ENCODE measurements around the gene BEST1. TPM values are rescaled to one million over a fixed set of nuclear protein-coding genes. Genes with fewer than 3 reads are reported as not detected.
A peak's percentile ranks its signal among the peaks of the same experiment; 100 is the strongest.

The BEST1 gene
- total RNA-seq, 4 donors from 2014 or later, result 0.67 to 3.3 (median 1.9) TPM

GRCh38 chr11:61904539-61905048 lies 45.6 kb upstream of the BEST1 start:
- Histone ChIP-seq H3K27ac (no peak overlapping the region), H3K27me3 (no peaks in the 10 kb centered on the region), H3K4me1 (peaks cover 4 to 14% of the 10 kb centered on the region in 2 donors), H3K9me3 (no peaks in the 10 kb centered on the region), H3K4me3 (replicated peaks in 1 of 3) (no peak overlapping the region), H3K36me3 (peaks cover 0 to 8% of the 10 kb centered on the region in 2 donors)
- intact Hi-C loops (cut with DNase I), result loop anchor here (5.0 kb wide), 1 partner anchor 43 kb away; no protein-coding TSS in a partner anchor
- TF ChIP-seq CTCF (IDR thresholded peaks at IDR 0.05), result no peak
- no peak for TF ChIP-seq POLR2A (IDR thresholded peaks at IDR 0.05)
- DNase-seq, result peak; percentile 56 to 57
- WGBS, 2 donors, result 54 to 73% methylated on average over 6 to 19 of the region's 19 CpGs

GRCh38 chr11:61905067-61905696 lies 45.0 kb upstream of the BEST1 start:
- intact Hi-C loops (cut with DNase I), result no loop called here
- peaks cover 4 to 14% of the 10 kb centered on the region in 2 donors for H3K4me1 ChIP-seq
- no peaks in the 10 kb centered on the region for H3K9me3 ChIP-seq
- H3K27ac ChIP-seq, result no peak overlapping the region
- H3K27me3 ChIP-seq, result no peaks in the 10 kb centered on the region
- TF ChIP-seq CTCF (IDR thresholded peaks at IDR 0.05) (no peak), POLR2A (IDR thresholded peaks at IDR 0.05) (no peak)
- H3K4me3 ChIP-seq (replicated peaks in 1 of 3), result no peak overlapping the region
- no peak for DNase-seq
- H3K36me3 ChIP-seq, result peaks cover 0 to 8% of the 10 kb centered on the region in 2 donors
- 96% methylated on average over 13 of the region's 13 CpGs for WGBS, 2 donors

GRCh38 chr11:61905801-61906521 lies 44.2 kb upstream of the BEST1 start:
- peaks cover 4 to 14% of the 10 kb centered on the region in 2 donors for H3K4me1 ChIP-seq
- intact Hi-C loops (cut with DNase I), result no loop called here
- no peak overlapping the region for H3K27ac ChIP-seq
- 91 to 100% methylated on average over 3 to 5 of the region's 14 CpGs for WGBS, 2 donors
- DNase-seq, result no peak
- H3K36me3 ChIP-seq, result peaks cover 0 to 8% of the 10 kb centered on the region in 2 donors
- TF ChIP-seq POLR2A (IDR thresholded peaks at IDR 0.05) (no peak), CTCF (IDR thresholded peaks at IDR 0.05) (no peak)
- H3K27me3 ChIP-seq, result no peaks in the 10 kb centered on the region
- no peaks in the 10 kb centered on the region for H3K9me3 ChIP-seq
- no peak overlapping the region for H3K4me3 ChIP-seq (replicated peaks in 1 of 3)

GRCh38 chr11:61906522-61906909 lies 43.6 kb upstream of the BEST1 start:
- no peak for TF ChIP-seq CTCF (IDR thresholded peaks at IDR 0.05)
- no peak for TF ChIP-seq POLR2A (IDR thresholded peaks at IDR 0.05)
- DNase-seq, result no peak
- H3K9me3 ChIP-seq, result no peaks in the 10 kb centered on the region
- WGBS, 2 donors, result 86 to 96% methylated on average over 7 to 14 of the region's 14 CpGs
- no peaks in the 10 kb centered on the region for H3K27me3 ChIP-seq
- intact Hi-C loops (cut with DNase I), result no loop called here
- no peak overlapping the region for H3K4me3 ChIP-seq (replicated peaks in 1 of 3)
- peaks cover 0 to 8% of the 10 kb centered on the region in 2 donors for H3K36me3 ChIP-seq
- no peak overlapping the region for H3K27ac ChIP-seq
- H3K4me1 ChIP-seq, result peaks cover 4 to 18% of the 10 kb centered on the region in 2 donors

- Histone ChIP-seq H3K9me3 (no peaks in the 10 kb centered on the region), H3K4me3 (replicated peaks in 1 of 3) (no peak overlapping the region), H3K36me3 (peaks cover 0 to 8% of the 10 kb centered on the region in 2 donors), H3K27ac (no peak overlapping the region), H3K4me1 (peaks cover 4 to 26% of the 10 kb centered on the region in 2 donors), H3K27me3 (no peaks in the 10 kb centered on the region)
- no peak for DNase-seq
- 92 to 97% methylated on average over 7 to 18 of the region's 19 CpGs for WGBS, 2 donors
- TF ChIP-seq POLR2A (IDR thresholded peaks at IDR 0.05), result no peak
- no peak for TF ChIP-seq CTCF (IDR thresholded peaks at IDR 0.05)
- intact Hi-C loops (cut with DNase I), result no loop called here
Measured at GRCh38 chr11:61907282-61907681, 42.9 kb upstream of the BEST1 start.
